DND-41 (cell line): Measurements from ENCODE around the gene FCGR1A.
"Not testable (repeated sequence)": the region's sequence is repeated elsewhere in the genome, so short reads cannot be mapped to it uniquely, and the experiment has no call there.

Experiments used
- EZH2 ChIP-seq: IDR thresholded peaks from 3 replicates; pipeline ENCODE4 v1.6.1; 2012; ENCODE audit warnings: borderline replicate concordance, low read depth, mild to moderate bottlenecking, moderate library complexity, low read length, inconsistent platforms; ENCODE audit not compliant: severe bottlenecking
- TF ChIP-seq, protein P1 (sequence below): IDR thresholded peaks from 2 replicates; pipeline ENCODE4 v1.5.1; 2012; ENCODE audit warnings: borderline replicate concordance, low read length, moderate library complexity, mild to moderate bottlenecking; ENCODE audit not compliant: poor library complexity, severe bottlenecking; ENCODE audit errors: extremely low read depth

DNA sequence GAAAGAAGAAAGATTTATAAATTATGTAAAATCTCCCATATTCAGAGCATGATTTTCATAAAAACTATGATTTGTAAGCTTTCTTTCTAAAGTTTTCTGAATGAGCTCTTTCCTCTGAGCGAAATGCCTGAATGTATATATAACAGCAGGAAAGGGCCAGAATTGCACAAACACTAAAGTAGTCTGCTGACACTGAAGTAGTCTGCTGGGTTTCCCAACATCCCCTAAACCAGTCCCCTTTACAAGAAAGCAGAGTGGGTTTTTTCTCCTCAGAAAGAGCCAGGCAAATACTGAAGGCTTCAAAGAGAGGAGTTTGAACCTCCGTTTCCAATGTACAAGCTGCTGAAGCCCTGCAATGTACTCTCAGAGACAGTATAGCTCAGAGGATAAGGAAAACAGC, 795 bp downstream of the FCGR1A start:
- TF ChIP-seq, protein P1, sequence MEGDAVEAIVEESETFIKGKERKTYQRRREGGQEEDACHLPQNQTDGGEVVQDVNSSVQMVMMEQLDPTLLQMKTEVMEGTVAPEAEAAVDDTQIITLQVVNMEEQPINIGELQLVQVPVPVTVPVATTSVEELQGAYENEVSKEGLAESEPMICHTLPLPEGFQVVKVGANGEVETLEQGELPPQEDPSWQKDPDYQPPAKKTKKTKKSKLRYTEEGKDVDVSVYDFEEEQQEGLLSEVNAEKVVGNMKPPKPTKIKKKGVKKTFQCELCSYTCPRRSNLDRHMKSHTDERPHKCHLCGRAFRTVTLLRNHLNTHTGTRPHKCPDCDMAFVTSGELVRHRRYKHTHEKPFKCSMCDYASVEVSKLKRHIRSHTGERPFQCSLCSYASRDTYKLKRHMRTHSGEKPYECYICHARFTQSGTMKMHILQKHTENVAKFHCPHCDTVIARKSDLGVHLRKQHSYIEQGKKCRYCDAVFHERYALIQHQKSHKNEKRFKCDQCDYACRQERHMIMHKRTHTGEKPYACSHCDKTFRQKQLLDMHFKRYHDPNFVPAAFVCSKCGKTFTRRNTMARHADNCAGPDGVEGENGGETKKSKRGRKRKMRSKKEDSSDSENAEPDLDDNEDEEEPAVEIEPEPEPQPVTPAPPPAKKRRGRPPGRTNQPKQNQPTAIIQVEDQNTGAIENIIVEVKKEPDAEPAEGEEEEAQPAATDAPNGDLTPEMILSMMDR, result not testable (repeated sequence)
- not testable (repeated sequence) for TF ChIP-seq EZH2
